Activated naive CD4-positive, alpha-beta T cell treated with anti-CD3 and anti-CD28 coated beads for 36 hours (primary cell): ENCODE results near the gene CNOT11. TPM values are rescaled to one million over a fixed set of nuclear protein-coding genes. Genes with fewer than 3 reads are reported as not detected.
A peak's percentile ranks its signal among the peaks of the same experiment; 100 is the strongest.
"Not testable (repeated sequence)": the region's sequence is repeated elsewhere in the genome, so short reads cannot be mapped to it uniquely, and the experiment has no call there.

Source experiments
- CTCF ChIA-PET: fragments of 350-600 bp; sonication (Branson Sonifier 250); formaldehyde crosslinking; loops from one replicate; lab custom pipeline; 2021; ENCODE audit warnings: antibody characterized with exemption; lab: Charles Lee
- DNase-seq: peaks from one replicate; pipeline ENCODE4 v3.0.0-alpha.2; 2020
- H3K27ac Mint-ChIP-seq: one replicate; pipeline ENCODE4 v1.8.0; 2021; ENCODE audit warnings: mild to moderate bottlenecking, mixed read lengths
- H3K27me3 Mint-ChIP-seq: one replicate; pipeline ENCODE4 v1.8.0; 2021; ENCODE audit warnings: low read depth, mixed read lengths
- H3K36me3 Mint-ChIP-seq: one replicate; pipeline ENCODE4 v1.8.0; 2021; ENCODE audit warnings: low read depth, mixed read lengths
- H3K4me1 Mint-ChIP-seq: one replicate; pipeline ENCODE4 v1.8.0; 2021; ENCODE audit warnings: low read depth, mixed read lengths
- H3K4me3 Mint-ChIP-seq: one replicate; pipeline ENCODE4 v1.8.0; 2021; ENCODE audit warnings: mild to moderate bottlenecking, moderate library complexity, mixed read lengths
- H3K9me3 Mint-ChIP-seq: one replicate; pipeline ENCODE4 v1.8.0; 2021; ENCODE audit warnings: mixed read lengths
- intact Hi-C: fragments of 100-400 bp; cut with micrococcal nuclease; formaldehyde crosslinking; loops from one replicate; pipeline ENCODE4 v1.15.1; 2023
- total RNA-seq, 2 experiments: library from RNA; stranded (reverse); gene quantifications; one replicate each; pipeline ENCODE4 v1.2.3, GENCODE V29; 2021

Gene CNOT11
- total RNA-seq, 2 experiments from 2014 or later, result 38.3 to 40.3 TPM

DNA sequence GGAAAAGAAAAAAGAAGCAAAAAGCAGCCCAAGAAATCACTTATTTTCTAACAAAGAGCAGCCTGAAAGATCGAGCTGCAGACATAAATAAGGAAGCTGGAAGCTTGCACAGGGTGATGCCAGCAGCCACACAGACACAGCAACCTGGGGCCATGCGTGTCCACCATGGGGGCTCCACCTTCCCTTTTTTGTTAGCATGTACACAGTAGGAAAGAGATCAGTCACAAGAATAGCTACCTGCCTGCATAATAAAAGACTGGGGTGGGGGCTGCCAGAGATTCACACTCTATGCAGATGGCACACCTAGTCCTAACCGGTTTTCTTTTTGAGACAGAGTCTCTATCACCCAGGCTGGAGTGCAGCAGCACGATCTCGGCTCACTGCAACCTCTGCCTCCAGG lies 2.9 kb upstream of the CNOT11 start:
- H3K4me3 Mint-ChIP-seq, result no peak overlapping the region
- H3K9me3 Mint-ChIP-seq, result no peaks in the 10 kb centered on the region
- no peak overlapping the region for H3K27ac Mint-ChIP-seq
- no peak for DNase-seq
- intact Hi-C loops, result loop anchor here (5.0 kb wide), 1 partner anchor 577 kb away; no protein-coding TSS in a partner anchor
- no peaks in the 10 kb centered on the region for H3K27me3 Mint-ChIP-seq
- CTCF ChIA-PET, result interaction anchor here (2.1 kb wide), 1 partner anchor 10 kb away, joined by 7 read pairs; no protein-coding TSS in a partner anchor
- H3K36me3 Mint-ChIP-seq, result peaks cover 4% of the 10 kb centered on the region
- H3K4me1 Mint-ChIP-seq, result peaks cover 18% of the 10 kb centered on the region

DNA sequence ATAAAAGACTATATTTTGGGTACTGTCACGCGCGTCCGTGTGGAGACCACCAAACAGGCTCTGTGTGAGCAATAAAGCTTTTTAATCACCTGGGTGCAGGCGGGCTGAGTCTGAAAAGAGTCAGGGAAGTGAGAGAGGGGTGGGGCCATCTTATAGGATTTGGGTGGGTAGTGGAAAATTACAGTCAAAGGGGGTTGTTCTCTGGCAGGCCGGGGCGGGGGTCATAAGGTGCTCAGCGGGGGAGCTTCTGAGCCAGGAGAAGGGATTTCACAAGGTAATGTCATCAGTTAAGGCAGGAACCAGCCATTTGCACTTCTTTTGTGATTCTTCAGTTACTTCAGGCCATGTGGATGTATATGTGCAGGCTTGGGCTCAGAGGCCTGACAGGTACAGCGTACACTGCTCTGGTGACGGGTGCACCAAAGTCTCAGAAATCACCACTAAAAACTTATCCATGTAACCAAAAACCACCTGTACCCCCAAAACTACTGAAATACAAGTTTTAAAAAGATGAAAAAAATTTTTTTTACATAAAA lies 1.4 kb upstream of the CNOT11 start:
- H3K4me1 Mint-ChIP-seq, result peaks cover 32% of the 10 kb centered on the region
- H3K27ac Mint-ChIP-seq, H3K36me3 Mint-ChIP-seq, H3K27me3 Mint-ChIP-seq, H3K9me3 Mint-ChIP-seq, DNase-seq: not testable (repeated sequence)
- intact Hi-C loops, result loop anchor here (5.0 kb wide), 1 partner anchor 576 kb away; no protein-coding TSS in a partner anchor
- CTCF ChIA-PET, result interaction anchor here (3.9 kb wide), 1 partner anchor 47 kb away, joined by 18 read pairs; no protein-coding TSS in a partner anchor
- H3K4me3 Mint-ChIP-seq, result peak overlapping the region; percentile 4

DNA sequence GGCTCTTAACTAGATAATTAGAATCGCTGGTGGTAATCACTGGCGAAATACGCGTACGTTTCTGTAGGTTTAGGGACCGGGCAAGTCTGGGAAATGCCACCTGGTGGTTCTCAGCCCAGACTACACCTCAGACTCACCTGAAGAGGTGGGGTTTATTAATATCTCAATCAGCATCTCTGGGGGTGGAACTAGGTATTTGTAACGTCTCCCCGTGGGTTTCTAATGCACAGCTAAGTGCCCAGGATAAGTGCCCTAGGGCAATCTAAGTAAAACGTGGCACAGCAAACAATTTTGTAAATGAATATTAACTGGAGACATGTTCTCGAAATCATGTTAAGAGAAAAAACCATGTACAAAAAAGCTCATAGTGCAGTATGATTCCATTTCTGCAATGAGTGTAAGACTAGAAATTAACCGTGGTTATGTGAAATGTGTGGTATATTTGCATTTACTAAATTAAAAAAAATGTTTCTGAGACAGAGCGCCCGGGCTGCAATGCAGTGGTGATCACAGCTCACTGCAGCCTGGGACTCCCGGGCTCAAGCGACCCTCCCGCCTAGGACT lies 760 bp upstream of the CNOT11 start:
- Mint-ChIP-seq H3K27me3 (no peaks in the 10 kb centered on the region), H3K9me3 (no peaks in the 10 kb centered on the region), H3K4me1 (peaks cover 38% of the 10 kb centered on the region), H3K4me3 (peak overlapping the region; percentile 98), H3K27ac (peak overlapping the region; percentile 87), H3K36me3 (peaks cover 10% of the 10 kb centered on the region)
- intact Hi-C loops, result loop anchor here (1.0 to 5.0 kb wide), 9 partner anchors 20 to 1006 kb away; partner anchors contain the start of genes MAP4K4, RFX8, RPL31 and TBC1D8
- CTCF ChIA-PET, result interaction anchor here (0.5 to 3.9 kb wide), 3 partner anchors 47 to 89 kb away, joined by 3 to 18 read pairs (median 4); no protein-coding TSS in a partner anchor
- peak; percentile 29 for DNase-seq

DNA sequence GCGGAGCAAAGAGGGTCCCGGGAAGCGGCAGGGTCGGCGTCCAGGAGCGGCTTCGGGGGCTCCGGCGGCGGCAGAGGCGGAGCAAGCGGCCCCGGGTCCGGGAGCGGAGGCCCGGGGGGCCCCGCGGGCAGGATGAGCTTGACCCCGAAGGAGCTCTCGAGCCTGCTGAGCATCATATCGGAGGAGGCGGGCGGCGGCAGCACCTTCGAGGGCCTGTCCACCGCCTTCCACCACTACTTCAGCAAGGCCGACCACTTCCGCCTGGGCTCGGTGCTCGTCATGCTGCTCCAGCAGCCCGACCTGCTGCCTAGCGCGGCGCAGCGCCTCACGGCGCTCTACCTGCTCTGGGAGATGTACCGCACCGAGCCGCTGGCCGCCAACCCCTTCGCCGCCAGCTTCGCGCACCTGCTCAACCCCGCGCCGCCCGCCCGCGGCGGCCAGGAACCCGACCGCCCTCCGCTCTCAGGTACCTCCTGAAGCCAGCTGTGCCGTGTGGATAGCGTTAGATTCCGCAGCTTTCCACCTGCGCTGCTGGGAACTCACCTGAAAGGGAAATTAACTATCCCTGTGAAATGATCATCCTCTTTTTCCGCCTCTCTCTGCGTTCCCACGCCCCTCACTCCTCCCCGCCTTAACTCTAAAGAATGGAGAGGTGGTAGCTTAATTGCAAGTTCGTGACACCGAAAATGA lies 472 bp downstream of the CNOT11 start:
- Mint-ChIP-seq H3K27ac (peak overlapping the region; percentile 93), H3K27me3 (no peaks in the 10 kb centered on the region), H3K4me1 (peaks cover 44% of the 10 kb centered on the region), H3K36me3 (peaks cover 15% of the 10 kb centered on the region), H3K9me3 (no peaks in the 10 kb centered on the region), H3K4me3 (peak overlapping the region; percentile 98)
- intact Hi-C loops, result loop anchor here (5.0 kb wide), 1 partner anchor 574 kb away; no protein-coding TSS in a partner anchor
- CTCF ChIA-PET, result interaction anchor here (0.6 to 3.9 kb wide), 4 partner anchors 18 to 88 kb away, joined by 3 to 18 read pairs (median 4); no protein-coding TSS in a partner anchor
- peak; percentile 80 for DNase-seq

DNA sequence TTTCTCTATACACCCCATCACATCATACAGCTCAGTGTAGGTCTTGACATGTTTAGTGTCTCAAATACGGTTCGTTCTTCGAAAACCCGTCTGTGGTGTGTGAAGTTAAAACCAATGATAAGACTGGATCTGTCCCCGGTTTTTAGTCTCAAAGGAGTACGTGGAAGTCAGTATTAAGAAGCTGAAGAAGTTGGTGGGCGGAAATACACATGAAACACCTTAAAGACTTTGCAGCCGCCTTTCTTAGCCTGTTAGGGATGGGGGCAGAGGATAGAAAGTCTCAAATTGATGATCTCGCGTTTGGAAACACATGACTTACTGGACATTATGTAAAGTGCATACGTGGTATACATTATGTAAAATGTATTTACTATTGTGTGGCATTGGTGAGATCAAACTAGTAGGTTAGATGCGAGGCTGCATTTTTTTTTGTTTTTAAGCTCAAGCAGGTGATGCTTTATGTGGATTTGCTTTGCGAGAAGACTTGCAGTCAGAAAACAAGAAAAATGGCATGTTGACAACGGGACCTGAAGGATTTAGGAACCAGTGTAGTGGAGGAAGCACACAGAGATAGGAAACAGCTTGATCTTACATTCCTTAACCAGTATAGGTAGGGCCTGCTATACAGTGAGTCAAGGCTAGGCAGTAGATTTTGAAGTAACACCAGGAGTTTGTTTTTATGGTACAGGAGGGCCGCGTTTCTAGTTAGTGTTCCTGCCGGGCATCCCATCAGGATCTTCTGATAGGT lies 1.2 kb downstream of the CNOT11 start:
- H3K4me3 Mint-ChIP-seq, result peak overlapping the region; percentile 98
- CTCF ChIA-PET, result interaction anchor here (0.6 to 3.9 kb wide), 6 partner anchors 17 to 243 kb away, joined by 3 to 18 read pairs (median 3); no protein-coding TSS in a partner anchor
- no peaks in the 10 kb centered on the region for H3K9me3 Mint-ChIP-seq
- peaks cover 45% of the 10 kb centered on the region for H3K4me1 Mint-ChIP-seq
- H3K36me3 Mint-ChIP-seq, result peaks cover 19% of the 10 kb centered on the region
- peak overlapping the region; percentile 93 for H3K27ac Mint-ChIP-seq
- H3K27me3 Mint-ChIP-seq, result no peaks in the 10 kb centered on the region
- intact Hi-C loops, result loop anchor here (2.0 to 5.0 kb wide), 2 partner anchors 573 to 745 kb away; no protein-coding TSS in a partner anchor
- DNase-seq, result no peak

DNA sequence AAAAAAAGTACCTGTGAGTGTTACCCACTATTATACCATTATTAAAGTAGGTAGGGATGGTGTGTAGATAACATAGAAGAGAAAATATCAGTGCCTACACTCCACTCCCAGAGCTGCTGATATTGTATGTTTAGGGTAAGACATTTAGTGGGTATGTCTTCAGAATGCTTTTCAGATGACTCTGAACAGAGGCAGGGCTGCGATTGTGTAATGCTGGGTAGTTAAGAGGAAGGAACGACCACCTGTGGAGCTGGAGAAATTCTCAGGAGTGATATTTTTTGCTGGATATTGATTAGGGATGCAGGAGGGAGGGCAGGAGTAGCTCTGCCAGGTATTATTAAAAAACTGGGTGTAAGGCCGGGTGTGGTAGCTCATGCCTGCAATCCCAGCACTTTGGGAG lies 2.8 kb downstream of the CNOT11 start:
- H3K27me3 Mint-ChIP-seq, result no peaks in the 10 kb centered on the region
- H3K4me1 Mint-ChIP-seq, result peaks cover 53% of the 10 kb centered on the region
- H3K4me3 Mint-ChIP-seq, result no peak overlapping the region
- H3K27ac Mint-ChIP-seq, result no peak overlapping the region
- intact Hi-C loops, result loop anchor here (2.0 kb wide), 1 partner anchor 743 kb away; no protein-coding TSS in a partner anchor
- H3K36me3 Mint-ChIP-seq, result peaks cover 19% of the 10 kb centered on the region
- DNase-seq, result no peak
- no peaks in the 10 kb centered on the region for H3K9me3 Mint-ChIP-seq
- CTCF ChIA-PET, result interaction anchor here (1.4 kb wide), 1 partner anchor 87 kb away, joined by 3 read pairs; no protein-coding TSS in a partner anchor

DNA sequence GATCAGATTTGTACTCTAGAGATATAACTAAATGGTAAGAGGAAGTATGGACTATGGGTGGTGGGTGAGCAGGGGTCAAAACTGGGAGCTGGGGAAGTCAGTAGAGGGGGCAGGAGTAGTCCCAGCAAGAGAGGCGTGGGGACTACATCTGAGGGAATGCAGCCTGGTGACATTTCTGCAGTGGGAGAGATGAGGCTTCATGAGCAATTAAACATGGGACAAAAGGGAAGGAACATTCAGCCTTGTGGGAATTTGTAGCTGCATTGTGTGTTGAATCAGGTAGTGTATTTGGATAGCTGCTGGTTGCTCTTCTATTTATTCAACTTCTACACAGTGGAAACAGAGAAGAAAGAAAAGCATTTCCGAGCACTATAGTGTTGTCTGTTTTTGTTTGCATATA lies 3.6 kb downstream of the CNOT11 start:
- H3K27me3 Mint-ChIP-seq, result no peaks in the 10 kb centered on the region

DNA sequence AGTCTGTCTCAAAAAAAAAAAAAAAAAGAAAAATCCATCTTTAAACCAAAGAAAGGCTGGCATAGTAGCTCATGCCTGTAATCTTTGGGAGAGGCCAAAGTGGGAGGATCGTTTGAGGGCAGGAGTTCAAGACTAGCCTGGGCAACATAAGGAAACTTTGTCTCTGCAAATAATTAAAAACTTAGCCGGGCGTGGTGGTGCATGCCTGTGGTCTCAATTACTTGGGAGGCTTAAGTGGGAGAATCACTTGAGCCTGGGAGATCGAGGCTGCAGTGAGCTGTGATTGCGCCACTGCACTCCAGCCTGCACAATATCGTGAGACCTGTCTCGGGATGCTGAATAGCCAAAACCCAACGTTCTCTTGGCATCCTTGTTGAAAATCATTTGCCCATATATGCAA lies 6.1 kb downstream of the CNOT11 start:
- H3K36me3 Mint-ChIP-seq, result peaks cover 24% of the 10 kb centered on the region
- no peak overlapping the region for H3K27ac Mint-ChIP-seq
- DNase-seq, result no peak
- intact Hi-C loops, result no loop called here
- H3K27me3 Mint-ChIP-seq, result no peaks in the 10 kb centered on the region
- no peaks in the 10 kb centered on the region for H3K9me3 Mint-ChIP-seq
- CTCF ChIA-PET, result no interaction called here
- H3K4me3 Mint-ChIP-seq, result no peak overlapping the region
- H3K4me1 Mint-ChIP-seq, result peaks cover 50% of the 10 kb centered on the region

More for the DNA sequence above, 3.6 kb downstream of the CNOT11 start:
- intact Hi-C loops, result no loop called here
- no peak for DNase-seq
- no peaks in the 10 kb centered on the region for H3K9me3 Mint-ChIP-seq
- peak overlapping the region; percentile 56 for H3K27ac Mint-ChIP-seq
- H3K4me3 Mint-ChIP-seq, result no peak overlapping the region
- peaks cover 19% of the 10 kb centered on the region for H3K36me3 Mint-ChIP-seq
- H3K4me1 Mint-ChIP-seq, result peaks cover 52% of the 10 kb centered on the region
- CTCF ChIA-PET, result interaction anchor here (0.6 kb wide), 1 partner anchor 220 kb away, joined by 4 read pairs; no protein-coding TSS in a partner anchor

DNA sequence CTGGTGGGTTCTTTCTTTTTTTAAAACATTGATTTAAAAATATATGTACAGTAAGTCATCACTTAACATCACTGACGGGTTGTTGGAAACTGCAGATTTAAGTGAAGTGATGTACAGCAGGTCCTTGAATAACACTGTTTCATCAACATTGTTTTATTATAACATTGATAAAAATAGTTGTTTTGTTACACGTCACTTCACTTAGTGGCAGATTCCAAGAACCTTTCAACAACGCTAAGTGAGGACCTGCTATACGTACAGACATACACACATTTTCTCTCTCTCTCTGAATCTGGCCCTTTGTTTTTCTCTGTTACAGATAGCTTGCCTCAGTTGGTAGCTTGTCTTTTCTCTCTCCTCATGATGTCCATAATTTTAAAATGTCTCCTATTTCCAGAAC lies 9.5 kb downstream of the CNOT11 start:
- H3K9me3 Mint-ChIP-seq, result no peaks in the 10 kb centered on the region
- H3K4me3 Mint-ChIP-seq, result no peak overlapping the region
- DNase-seq, result no peak
- H3K27ac Mint-ChIP-seq, result no peak overlapping the region
- peaks cover 36% of the 10 kb centered on the region for H3K4me1 Mint-ChIP-seq
- H3K36me3 Mint-ChIP-seq, result peaks cover 33% of the 10 kb centered on the region
- CTCF ChIA-PET, result interaction anchor here (1.5 kb wide), 1 partner anchor 26 kb away, joined by 4 read pairs; no protein-coding TSS in a partner anchor
- intact Hi-C loops, result no loop called here
- no peaks in the 10 kb centered on the region for H3K27me3 Mint-ChIP-seq

DNA sequence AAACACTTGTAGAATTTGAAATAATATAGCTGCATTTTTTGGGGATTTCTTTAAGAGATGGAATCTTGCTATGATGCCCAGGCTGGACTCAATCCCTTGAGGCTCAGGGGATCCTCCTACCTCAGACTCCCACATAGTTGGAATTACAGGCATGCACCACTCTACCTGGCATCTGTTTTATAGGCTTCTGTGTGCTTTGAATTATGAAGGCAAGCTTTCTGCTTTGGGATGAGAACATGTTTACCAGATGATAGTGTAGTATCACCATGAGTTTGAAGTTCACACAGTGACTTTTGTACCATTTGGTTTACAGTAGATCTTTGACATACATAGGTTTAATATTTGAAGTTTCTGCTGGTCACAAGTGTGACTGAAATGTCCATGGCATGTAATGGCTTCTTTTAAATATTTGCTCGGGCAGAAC lies 10.7 kb downstream of the CNOT11 start:
- H3K9me3 Mint-ChIP-seq, result no peaks in the 10 kb centered on the region
- H3K4me1 Mint-ChIP-seq, result peaks cover 36% of the 10 kb centered on the region
- H3K4me3 Mint-ChIP-seq, result no peak overlapping the region
- H3K27ac Mint-ChIP-seq, result peak overlapping the region; percentile 27
- intact Hi-C loops, result no loop called here
- no peaks in the 10 kb centered on the region for H3K27me3 Mint-ChIP-seq
- H3K36me3 Mint-ChIP-seq, result peaks cover 36% of the 10 kb centered on the region
- CTCF ChIA-PET, result interaction anchor here (1.5 kb wide), 1 partner anchor 24 kb away, joined by 4 read pairs; no protein-coding TSS in a partner anchor
- DNase-seq, result no peak

DNA sequence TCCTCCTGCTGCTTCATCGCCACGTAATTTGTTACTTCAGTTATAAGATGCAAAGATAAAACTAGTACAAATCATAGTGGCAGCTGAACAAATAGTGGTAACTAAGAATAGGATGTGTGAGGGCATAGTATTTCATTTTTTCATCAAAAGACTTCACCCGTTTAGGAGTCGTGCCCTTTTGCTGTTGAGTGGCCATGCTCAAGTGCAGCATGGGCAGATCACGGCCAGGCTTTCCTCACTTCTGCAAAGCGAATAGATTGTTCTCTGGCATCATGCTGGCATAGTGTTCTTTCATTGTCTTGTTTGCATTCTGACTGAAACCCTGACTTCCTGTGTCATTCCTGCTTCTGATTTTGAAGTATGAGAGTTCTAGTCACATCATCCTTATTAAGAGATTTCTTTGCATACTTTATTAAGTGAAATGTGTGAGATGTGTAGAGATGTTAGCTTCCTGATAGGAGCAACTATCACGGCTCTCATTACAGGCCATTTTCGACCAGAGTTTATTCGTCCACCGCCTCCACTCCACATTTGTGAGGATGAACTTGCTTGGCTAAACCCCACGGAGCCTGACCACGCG lies 11.8 kb downstream of the CNOT11 start:
- no peak overlapping the region for H3K4me3 Mint-ChIP-seq
- CTCF ChIA-PET, result no interaction called here
- H3K36me3 Mint-ChIP-seq, result peaks cover 33% of the 10 kb centered on the region

More for the DNA sequence above, 11.8 kb downstream of the CNOT11 start:
- peak overlapping the region; percentile 58 for H3K27ac Mint-ChIP-seq
- intact Hi-C loops, result no loop called here
- H3K9me3 Mint-ChIP-seq, result no peaks in the 10 kb centered on the region
- DNase-seq, result no peak
- H3K27me3 Mint-ChIP-seq, result no peaks in the 10 kb centered on the region
- H3K4me1 Mint-ChIP-seq, result peaks cover 31% of the 10 kb centered on the region
